Cardiac fibroblast (primary cell): ENCODE data around the gene FOXC1.

Experiments used
- DNase-seq, 2 donors: peaks; one replicate each; pipeline versions ENCODE4 v3.0.0 to v3.0.0-alpha.2; 2010; ENCODE audit warnings: low read depth in 2 of 2
- H3K4me3 ChIP-seq, 2 donors: replicated peaks in 1 of 2; 1 replicate in 1 of 2; 2 replicates in 1 of 2; pipeline ENCODE4 v1.5.1; 2011; ENCODE audit warnings: low read depth in 2 of 2, low read length in 2 of 2, mild to moderate bottlenecking in 2 of 2, moderate library complexity in 1 of 2
- CTCF ChIP-seq: IDR thresholded peaks from one replicate; pipeline ENCODE4 v1.5.1; 2011; ENCODE audit warnings: low read depth, mild to moderate bottlenecking, low read length, inconsistent platforms

The FOXC1 gene

DNA sequence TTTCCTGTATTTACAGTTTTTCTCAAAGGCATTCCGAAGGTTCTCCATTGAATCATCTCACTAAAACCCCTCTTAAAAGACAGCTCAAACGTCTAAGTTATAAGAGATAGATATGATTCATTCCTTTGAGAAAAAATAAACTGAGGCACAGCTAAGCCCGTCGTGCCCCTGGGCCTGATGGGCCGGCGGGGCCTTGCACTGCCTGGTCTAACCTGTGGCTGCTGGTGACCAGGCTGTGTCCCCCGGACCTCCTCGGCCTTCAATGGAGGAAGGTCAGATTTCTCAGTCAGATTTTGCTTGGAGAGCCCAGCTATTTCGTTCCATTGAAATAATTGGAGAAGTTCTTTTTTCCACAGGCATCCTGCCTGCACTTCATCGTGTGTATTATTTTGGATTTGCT, 11.3 kb upstream of the FOXC1 start:
- TF ChIP-seq CTCF, result no peak
- no peak overlapping the region for H3K4me3 ChIP-seq
- DNase-seq, result no peak

DNA sequence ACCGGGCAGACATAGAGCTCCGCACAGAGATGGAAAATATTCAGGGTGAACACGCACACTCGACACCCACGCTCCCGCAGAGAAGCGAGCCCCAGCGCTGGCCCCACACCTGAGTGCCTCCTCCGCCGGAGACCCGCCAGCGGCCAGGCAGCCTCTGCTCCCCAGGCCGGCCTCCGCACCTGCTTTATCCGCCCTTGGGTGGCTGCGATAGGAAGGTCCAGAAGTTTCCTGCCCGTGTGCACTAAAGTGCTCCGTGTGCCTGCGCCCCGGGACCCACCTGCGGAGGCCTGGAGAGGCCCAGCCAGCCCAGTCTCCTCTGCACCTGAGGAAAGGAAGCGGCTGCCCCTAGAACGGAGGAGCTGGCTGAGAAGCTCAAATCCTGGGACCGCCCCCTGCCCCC, 10.8 kb upstream of the FOXC1 start:
- H3K4me3 ChIP-seq, result no peak overlapping the region
- no peak for TF ChIP-seq CTCF
- no peak for DNase-seq

GRCh38 chr6:1599469-1599868, 10.2 kb upstream of the FOXC1 start:
- no peak for TF ChIP-seq CTCF
- H3K4me3 ChIP-seq, result no peak overlapping the region
- no peak for DNase-seq

- no peak overlapping the region for H3K4me3 ChIP-seq
- TF ChIP-seq CTCF, result no peak
- no peak for DNase-seq
These were observed 9.5 kb upstream of the FOXC1 start for GRCh38 chr6:1600063-1600763.

DNA sequence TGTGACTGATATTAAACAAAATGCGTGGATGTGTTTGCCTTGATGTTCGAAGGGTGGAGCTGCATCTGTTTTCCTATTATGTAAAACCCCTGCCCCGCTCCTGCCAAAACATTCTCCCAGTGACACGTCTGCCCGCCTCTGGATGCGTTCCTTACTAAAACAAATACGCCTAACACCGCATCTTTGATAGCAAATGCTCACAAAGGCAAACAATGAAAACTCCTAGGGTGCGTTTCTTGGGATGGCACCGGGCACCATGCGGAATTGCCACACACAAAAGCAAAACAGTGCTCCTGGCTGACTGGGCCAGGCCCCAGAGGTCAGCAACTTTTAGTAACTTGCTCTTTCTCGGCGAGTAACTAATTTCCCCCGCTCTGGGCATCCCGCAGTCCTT, 9.0 kb upstream of the FOXC1 start:
- no peak for TF ChIP-seq CTCF
- DNase-seq, result no peak
- no peak overlapping the region for H3K4me3 ChIP-seq

GRCh38 chr6:1601158-1602048, 8.3 kb upstream of the FOXC1 start:
- H3K4me3 ChIP-seq, result no peak overlapping the region
- DNase-seq, result no peak
- no peak for TF ChIP-seq CTCF
